Esophagus muscularis mucosa (tissue), 4 donors: Measurements from ENCODE around the gene UBALD1. TPM values are rescaled to one million over a fixed set of nuclear protein-coding genes. Genes with fewer than 3 reads are reported as not detected.

Experiments used
- DNase-seq: peaks from one replicate; pipeline ENCODE4 v3.0.0-alpha.2; 2017; ENCODE audit errors: extremely low spot score
- H3K27ac ChIP-seq, 4 donors: fragments of 200-600 bp; sonication (generic); replicated peaks in 1 of 4; 1 replicate in 3 of 4; 2 replicates in 1 of 4; pipeline ENCODE4 v1.5.1; 2016 to 2019; ENCODE audit warnings: mild to moderate bottlenecking in 1 of 4
- H3K27me3 ChIP-seq, 4 donors: fragments of 200-600 bp; sonication (generic); one replicate each; pipeline versions ENCODE4 v1.5.1 to v1.6.0; 2016 to 2019
- H3K36me3 ChIP-seq, 4 donors: fragments of 200-600 bp; sonication (generic); one replicate each; pipeline ENCODE4 v1.5.1; 2016 to 2019
- H3K4me1 ChIP-seq, 4 donors: fragments of 200-600 bp; sonication (generic); one replicate each; pipeline ENCODE4 v1.5.1; 2016 to 2019
- H3K4me3 ChIP-seq, 4 donors: fragments of 200-600 bp; sonication (generic); 1 replicate in 2 of 4; 2 replicates in 2 of 4; pipeline ENCODE4 v1.5.1; 2016 to 2019; ENCODE audit warnings: mild to moderate bottlenecking in 4 of 4, moderate library complexity in 1 of 4
- H3K9me3 ChIP-seq, 4 donors: fragments of 200-600 bp; sonication (generic); 1 replicate in 3 of 4; 2 replicates in 1 of 4; pipeline ENCODE4 v1.5.1; 2016 to 2019
- EP300 ChIP-seq: sonication (generic); formaldehyde crosslinking; IDR thresholded peaks from one replicate; pipeline ENCODE4 v1.6.1; 2017; ENCODE audit warnings: antibody characterized with exemption
- POLR2A ChIP-seq: fragments of 450-650 bp; IDR thresholded peaks from one replicate; pipeline ENCODE4 v1.6.1; 2017; ENCODE audit warnings: antibody characterized with exemption, moderate library complexity, mild to moderate bottlenecking, low read depth
- POLR2AphosphoS5 ChIP-seq, 2 donors: sonication (generic); formaldehyde crosslinking; IDR thresholded peaks; one replicate each; pipeline ENCODE4 v1.6.1; 2017; ENCODE audit warnings: antibody characterized with exemption in 2 of 2
- WGBS: methylation state at CpG from one replicate; pipeline ENCODE4 v1.1.5; 2018; 5-methylcytosine and 5-hydroxymethylcytosine counted together
- intact Hi-C: fragments of 100-400 bp; cut with DNase I; formaldehyde crosslinking; loops from one replicate; pipeline ENCODE4 v1.15.1; 2023
- total RNA-seq, 4 donors: library from RNA; depleted of rRNA; stranded (reverse); fragments of >200 nt; gene quantifications; one replicate each; pipeline versions ENCODE4 v1.1.0 to v1.2.1, GENCODE V29; 2016
- TF ChIP-seq, protein P1 (sequence below), 3 experiments: fragments of 200-600 bp in 2 of 3; fragments of 450-650 bp in 1 of 3; sonication (generic) in 2 of 3; IDR thresholded peaks; one replicate each; pipeline ENCODE4 v1.5.1; 2017 to 2019; ENCODE audit warnings: antibody characterized with exemption in 3 of 3, mild to moderate bottlenecking in 2 of 3, moderate library complexity in 1 of 3

Gene UBALD1
- total RNA-seq, 4 donors from 2014 or later, result 11.2 to 34.6 (median 17.9) TPM

DNA sequence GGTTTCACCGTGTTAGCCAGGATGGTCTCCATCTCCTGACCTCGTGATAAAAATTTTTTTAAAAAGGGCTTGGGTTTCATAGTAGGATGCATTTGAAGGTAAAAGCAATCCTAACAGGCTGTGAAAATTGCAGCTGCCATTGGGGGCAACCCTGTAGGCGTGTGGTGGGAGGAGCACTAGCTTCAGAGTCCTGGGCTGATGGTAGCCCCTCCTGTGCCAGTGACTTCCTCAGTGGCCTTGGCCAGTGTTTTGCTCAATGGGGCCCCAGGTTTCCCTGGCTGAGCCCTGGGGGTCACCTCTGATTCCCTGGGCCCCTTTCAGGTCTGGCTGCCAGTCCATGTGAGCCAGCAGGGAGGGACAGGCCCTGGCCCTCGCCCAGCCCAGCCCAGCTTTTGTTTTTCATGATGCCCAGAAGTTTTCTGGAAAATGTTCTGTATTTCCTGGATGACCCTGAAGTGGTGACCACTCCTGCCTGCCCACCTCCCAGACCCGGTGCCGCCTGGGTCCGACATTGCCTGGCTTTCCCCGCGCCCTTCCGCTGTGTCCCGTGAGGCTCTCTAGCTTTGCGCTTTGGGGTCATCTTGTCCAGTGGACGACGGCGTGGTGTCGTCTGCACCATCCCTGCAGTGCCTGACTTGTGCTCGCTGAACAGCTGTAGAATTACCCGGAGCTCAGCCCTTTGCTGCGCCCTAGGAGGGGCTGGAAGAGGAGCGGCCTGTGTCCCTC, 19.4 kb upstream of the UBALD1 start:
- TF ChIP-seq, protein P1, sequence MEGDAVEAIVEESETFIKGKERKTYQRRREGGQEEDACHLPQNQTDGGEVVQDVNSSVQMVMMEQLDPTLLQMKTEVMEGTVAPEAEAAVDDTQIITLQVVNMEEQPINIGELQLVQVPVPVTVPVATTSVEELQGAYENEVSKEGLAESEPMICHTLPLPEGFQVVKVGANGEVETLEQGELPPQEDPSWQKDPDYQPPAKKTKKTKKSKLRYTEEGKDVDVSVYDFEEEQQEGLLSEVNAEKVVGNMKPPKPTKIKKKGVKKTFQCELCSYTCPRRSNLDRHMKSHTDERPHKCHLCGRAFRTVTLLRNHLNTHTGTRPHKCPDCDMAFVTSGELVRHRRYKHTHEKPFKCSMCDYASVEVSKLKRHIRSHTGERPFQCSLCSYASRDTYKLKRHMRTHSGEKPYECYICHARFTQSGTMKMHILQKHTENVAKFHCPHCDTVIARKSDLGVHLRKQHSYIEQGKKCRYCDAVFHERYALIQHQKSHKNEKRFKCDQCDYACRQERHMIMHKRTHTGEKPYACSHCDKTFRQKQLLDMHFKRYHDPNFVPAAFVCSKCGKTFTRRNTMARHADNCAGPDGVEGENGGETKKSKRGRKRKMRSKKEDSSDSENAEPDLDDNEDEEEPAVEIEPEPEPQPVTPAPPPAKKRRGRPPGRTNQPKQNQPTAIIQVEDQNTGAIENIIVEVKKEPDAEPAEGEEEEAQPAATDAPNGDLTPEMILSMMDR (IDR thresholded peaks at IDR 0.05), result no peak
- TF ChIP-seq POLR2A (no peak), POLR2AphosphoS5 (IDR thresholded peaks at IDR 0.05) (no peak), EP300 (no peak)
- peaks cover 0 to 7% (median 0%) of the 10 kb centered on the region in 4 donors for H3K9me3 ChIP-seq
- no peak overlapping the region for H3K27ac ChIP-seq
- H3K27me3 ChIP-seq, result no peaks in the 10 kb centered on the region
- H3K4me3 ChIP-seq, result no peak overlapping the region
- intact Hi-C loops, result no loop called here
- H3K4me1 ChIP-seq, result peaks cover 0 to 46% (median 17%) of the 10 kb centered on the region in 4 donors
- DNase-seq, result no peak
- WGBS, result 95% methylated on average over 19 of the region's 20 CpGs
- H3K36me3 ChIP-seq, result peaks cover 0 to 44% (median 14%) of the 10 kb centered on the region in 4 donors

DNA sequence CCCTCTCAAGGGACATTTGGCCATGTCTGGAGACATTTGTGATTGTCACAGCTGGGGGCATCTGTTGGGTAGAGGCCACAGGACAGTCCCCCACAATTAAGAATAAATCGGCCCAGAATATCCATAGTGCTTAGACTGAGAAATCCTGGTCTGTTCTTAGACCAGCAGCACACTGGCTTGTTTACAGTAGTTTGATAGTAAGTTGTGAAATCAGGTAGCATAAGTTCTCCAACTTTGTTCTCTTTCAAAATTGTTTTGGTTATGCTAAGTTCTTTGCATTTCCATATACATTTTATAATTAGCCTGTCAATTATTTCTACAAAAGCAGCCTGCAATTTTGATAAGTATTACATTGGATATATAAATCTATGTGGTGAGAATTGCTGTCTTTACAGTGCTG, 16.8 kb upstream of the UBALD1 start:
- DNase-seq, result no peak
- intact Hi-C loops, result no loop called here

GRCh38 chr16:4628283-4628682, 13.6 kb upstream of the UBALD1 start:
- no peak overlapping the region for H3K4me3 ChIP-seq
- DNase-seq, result no peak
- intact Hi-C loops, result no loop called here
- H3K27me3 ChIP-seq, result no peaks in the 10 kb centered on the region
- H3K4me1 ChIP-seq, result peaks cover 15 to 46% (median 41%) of the 10 kb centered on the region in 4 donors
- H3K9me3 ChIP-seq, result peaks cover 0 to 7% (median 0%) of the 10 kb centered on the region in 4 donors
- TF ChIP-seq, protein P1 (IDR thresholded peaks at IDR 0.05), result no peak
- TF ChIP-seq EP300 (no peak), POLR2A (no peak), POLR2AphosphoS5 (IDR thresholded peaks at IDR 0.05) (no peak)
- H3K27ac ChIP-seq, result peak overlapping the region in 1 of 4 donors; percentile 7
- H3K36me3 ChIP-seq, result peaks cover 0 to 10% (median 0%) of the 10 kb centered on the region in 4 donors
- 82% methylated on average over 9 of the region's 9 CpGs for WGBS

More for the DNA sequence above, 16.8 kb upstream of the UBALD1 start:
- no peak overlapping the region for H3K27ac ChIP-seq
- 100% methylated on average over 1 of the region's 1 CpG for WGBS
- peaks cover 6 to 45% (median 31%) of the 10 kb centered on the region in 4 donors for H3K4me1 ChIP-seq
- H3K9me3 ChIP-seq, result peaks cover 0 to 7% (median 0%) of the 10 kb centered on the region in 4 donors
- H3K27me3 ChIP-seq, result no peaks in the 10 kb centered on the region
- no peak overlapping the region for H3K4me3 ChIP-seq
- TF ChIP-seq EP300, result no peak
- no peak for TF ChIP-seq POLR2AphosphoS5 (IDR thresholded peaks at IDR 0.05)
- TF ChIP-seq, protein P1 (IDR thresholded peaks at IDR 0.05), result no peak
- no peak for TF ChIP-seq POLR2A
- H3K36me3 ChIP-seq, result peaks cover 0 to 33% (median 12%) of the 10 kb centered on the region in 4 donors

DNA sequence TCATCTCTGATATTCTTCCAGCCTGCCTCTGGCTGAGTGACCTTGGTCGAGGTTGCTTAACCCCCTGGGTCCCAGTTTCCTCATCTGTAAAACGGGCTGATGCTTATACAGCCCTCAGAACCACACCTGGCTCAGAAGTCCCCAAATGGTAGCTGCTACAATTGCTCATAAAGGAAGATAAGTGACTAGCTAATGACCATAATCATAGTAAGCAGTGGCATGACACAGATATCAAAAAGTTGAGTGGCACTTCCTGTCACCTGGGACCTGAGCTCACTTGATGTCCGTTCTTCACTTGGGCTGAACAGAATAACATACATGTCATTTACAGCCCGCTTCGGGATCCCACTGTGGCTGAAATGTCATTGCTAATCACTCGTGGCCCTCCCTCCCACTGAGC, 11.7 kb upstream of the UBALD1 start:
- Histone ChIP-seq H3K27ac (peak overlapping the region; percentile 97 to 99 (median 97)), H3K4me3 (peak overlapping the region; percentile 85 to 99 (median 95)), H3K9me3 (peaks cover 0 to 6% (median 0%) of the 10 kb centered on the region in 4 donors), H3K36me3 (peaks cover 0 to 5% (median 0%) of the 10 kb centered on the region in 4 donors), H3K4me1 (peaks cover 15 to 46% (median 41%) of the 10 kb centered on the region in 4 donors), H3K27me3 (no peaks in the 10 kb centered on the region)
- TF ChIP-seq POLR2AphosphoS5 (IDR thresholded peaks at IDR 0.05), result no peak
- TF ChIP-seq POLR2A, result no peak
- no peak for TF ChIP-seq EP300
- TF ChIP-seq, protein P1 (IDR thresholded peaks at IDR 0.05), result no peak
- WGBS, result 61% methylated on average over 6 of the region's 6 CpGs
- DNase-seq, result no peak
- intact Hi-C loops, result no loop called here
